Skeletal muscle tissue (tissue), 4 donors: ENCODE data around the gene SCD. TPM values are rescaled to one million over a fixed set of nuclear protein-coding genes. Genes with fewer than 3 reads are reported as not detected.

Source experiments
- H3K27ac ChIP-seq: one replicate; pipeline ENCODE4 v1.7.0; 2013; ENCODE audit warnings: mild to moderate bottlenecking, low read depth, low read length, inconsistent platforms
- H3K27me3 ChIP-seq, 3 donors: one replicate each; pipeline ENCODE4 v1.7.0; 2013; ENCODE audit warnings: low read length in 3 of 3; ENCODE audit not compliant: control insufficient read depth in 3 of 3, insufficient read depth in 3 of 3
- H3K36me3 ChIP-seq, 3 donors: one replicate each; pipeline ENCODE4 v1.7.0; 2013; ENCODE audit warnings: low read length in 3 of 3; ENCODE audit not compliant: control insufficient read depth in 3 of 3, insufficient read depth in 3 of 3
- H3K4me1 ChIP-seq, 3 donors: one replicate each; pipeline ENCODE4 v1.7.0; 2013; ENCODE audit warnings: low read length in 3 of 3, mild to moderate bottlenecking in 3 of 3; ENCODE audit not compliant: control insufficient read depth in 3 of 3, insufficient read depth in 3 of 3
- H3K4me3 ChIP-seq, 3 donors: one replicate each; pipeline ENCODE4 v1.7.0; 2013; ENCODE audit warnings: low read length in 3 of 3
- H3K9ac ChIP-seq, 3 donors: one replicate each; pipeline ENCODE4 v1.7.0; 2013; ENCODE audit warnings: low read length in 3 of 3, mild to moderate bottlenecking in 3 of 3, moderate library complexity in 2 of 3, low read depth in 1 of 3
- H3K9me3 ChIP-seq, 3 donors: one replicate each; pipeline ENCODE4 v1.7.0; 2013; ENCODE audit warnings: low read length in 3 of 3; ENCODE audit not compliant: control insufficient read depth in 3 of 3
- total RNA-seq: library from RNA; depleted of rRNA; stranded (reverse); fragments of >200 nt; gene quantifications from one replicate; pipeline ENCODE4 v1.2.3, GENCODE V29; 2014
- donor health status: Osteomylitis.

The SCD gene
- total RNA-seq, 1 donor from 2014 or later: 115 TPM

- no peak overlapping the region for H3K9ac ChIP-seq
- no peaks in the 10 kb centered on the region for H3K9me3 ChIP-seq
- H3K4me3 ChIP-seq: no peak overlapping the region
- peaks cover 27 to 35% (median 27%) of the 10 kb centered on the region in 3 donors for H3K4me1 ChIP-seq
- no peak overlapping the region for H3K27ac ChIP-seq
- H3K27me3 ChIP-seq: peaks cover 0 to 3% (median 0%) of the 10 kb centered on the region in 3 donors
- H3K36me3 ChIP-seq: no peaks in the 10 kb centered on the region
These were observed 8.5 kb upstream of the SCD start for GRCh38 chr10:100338434-100339036.

GRCh38 chr10:100339236-100339635, 7.8 kb upstream of the SCD start:
- Histone ChIP-seq H3K9ac (no peak overlapping the region), H3K27ac (no peak overlapping the region), H3K9me3 (no peaks in the 10 kb centered on the region), H3K4me3 (no peak overlapping the region), H3K4me1 (peaks cover 27 to 35% (median 33%) of the 10 kb centered on the region in 3 donors), H3K27me3 (peaks cover 0 to 3% (median 0%) of the 10 kb centered on the region in 3 donors), H3K36me3 (no peaks in the 10 kb centered on the region)

GRCh38 chr10:100340948-100341847, 5.8 kb upstream of the SCD start:
- Histone ChIP-seq H3K9ac (peak overlapping the region; percentile 57 to 68 (median 63)), H3K9me3 (no peaks in the 10 kb centered on the region), H3K4me3 (peak overlapping the region in 1 of 3 donors; percentile 11), H3K27me3 (peaks cover 0 to 3% (median 3%) of the 10 kb centered on the region in 3 donors), H3K36me3 (no peaks in the 10 kb centered on the region), H3K4me1 (peaks cover 36 to 45% (median 43%) of the 10 kb centered on the region in 3 donors), H3K27ac (peak overlapping the region; percentile 77)

GRCh38 chr10:100341953-100342626, 4.9 kb upstream of the SCD start:
- Histone ChIP-seq H3K9ac (peak overlapping the region in 1 of 3 donors; percentile 43), H3K4me3 (no peak overlapping the region), H3K36me3 (no peaks in the 10 kb centered on the region), H3K9me3 (no peaks in the 10 kb centered on the region), H3K27me3 (peaks cover 0 to 8% (median 3%) of the 10 kb centered on the region in 3 donors), H3K27ac (peak overlapping the region; percentile 77), H3K4me1 (peaks cover 43 to 51% (median 46%) of the 10 kb centered on the region in 3 donors)

GRCh38 chr10:100342627-100342972, 4.4 kb upstream of the SCD start:
- Histone ChIP-seq H3K36me3 (no peaks in the 10 kb centered on the region), H3K27me3 (peaks cover 0 to 13% (median 8%) of the 10 kb centered on the region in 3 donors), H3K4me3 (no peak overlapping the region), H3K9ac (no peak overlapping the region), H3K9me3 (no peaks in the 10 kb centered on the region), H3K4me1 (peaks cover 46 to 56% (median 47%) of the 10 kb centered on the region in 3 donors), H3K27ac (peak overlapping the region; percentile 77)

- Histone ChIP-seq H3K9me3 (no peaks in the 10 kb centered on the region), H3K4me3 (no peak overlapping the region), H3K27me3 (peaks cover 0 to 30% (median 25%) of the 10 kb centered on the region in 3 donors), H3K9ac (no peak overlapping the region), H3K4me1 (peaks cover 51 to 56% (median 55%) of the 10 kb centered on the region in 3 donors), H3K36me3 (peaks cover 0 to 1% (median 0%) of the 10 kb centered on the region in 3 donors), H3K27ac (no peak overlapping the region)
These were observed 2.7 kb upstream of the SCD start for GRCh38 chr10:100344241-100344788.

GRCh38 chr10:100345570-100346330, 1.3 kb upstream of the SCD start:
- Histone ChIP-seq H3K27ac (no peak overlapping the region), H3K27me3 (peaks cover 0 to 38% (median 35%) of the 10 kb centered on the region in 3 donors)

GRCh38 chr10:100346351-100346764, 675 bp upstream of the SCD start:
- H3K9ac ChIP-seq: peak overlapping the region in 1 of 3 donors; percentile 38
- peak overlapping the region; percentile 69 to 77 (median 71) for H3K4me3 ChIP-seq
- H3K9me3 ChIP-seq: no peaks in the 10 kb centered on the region
- no peak overlapping the region for H3K27ac ChIP-seq
- peaks cover 0 to 42% (median 35%) of the 10 kb centered on the region in 3 donors for H3K27me3 ChIP-seq
- H3K4me1 ChIP-seq: peaks cover 36 to 40% (median 38%) of the 10 kb centered on the region in 3 donors
- H3K36me3 ChIP-seq: peaks cover 0 to 1% (median 0%) of the 10 kb centered on the region in 3 donors

More at GRCh38 chr10:100345570-100346330, 1.3 kb upstream of the SCD start:
- H3K36me3 ChIP-seq: peaks cover 0 to 1% (median 0%) of the 10 kb centered on the region in 3 donors
- no peaks in the 10 kb centered on the region for H3K9me3 ChIP-seq
- peak overlapping the region; percentile 69 to 77 (median 71) for H3K4me3 ChIP-seq
- peak overlapping the region in 2 of 3 donors; percentile 33 to 38 for H3K9ac ChIP-seq
- peaks cover 42 to 46% (median 44%) of the 10 kb centered on the region in 3 donors for H3K4me1 ChIP-seq
